Tibial nerve (tissue), 3 donors: Measurements from ENCODE around the gene KSR2.

ENCODE experiments used
- CTCF ChIP-seq, 5 experiments: fragments of 200-600 bp in 3 of 5; fragments of 450-650 bp in 2 of 5; sonication (generic) in 3 of 5; IDR thresholded peaks; one replicate each; pipeline ENCODE4 v1.5.1; 2016 to 2019; ENCODE audit warnings: antibody characterized with exemption in 5 of 5, mild to moderate bottlenecking in 3 of 5, moderate library complexity in 2 of 5
- POLR2A ChIP-seq, 2 donors: fragments of 450-650 bp; IDR thresholded peaks; one replicate each; pipeline ENCODE4 v1.6.1; 2017; ENCODE audit warnings: antibody characterized with exemption in 2 of 2, mild to moderate bottlenecking in 2 of 2, moderate library complexity in 2 of 2

- TF ChIP-seq CTCF (IDR thresholded peaks at IDR 0.05) (no peak), POLR2A (IDR thresholded peaks at IDR 0.05) (no peak)
These were observed 454.8 kb downstream of the KSR2 start for GRCh38 chr12:117514016-117514415.
